ENCODE measurements around the gene THPO.
"Not testable (repeated sequence)": the region's sequence is repeated elsewhere in the genome, so short reads cannot be mapped to it uniquely, and the experiment has no call there.

THPO gene

GRCh38 chr3:184343200-184343876 lies 34.7 kb downstream of the THPO start:
- DNase-seq (ENCODE audit: low spot score), result no peak
- ChIA-PET POLR2A (ENCODE audit: low non-redundant PET) (interaction anchor here (0.6 to 0.7 kb wide), 2 partner anchors 15 to 38 kb away, joined by 6 to 7 read pairs; no protein-coding TSS in a partner anchor), CTCF (interaction anchor here (1.1 kb wide), 1 partner anchor 10 kb away, joined by 4 read pairs; no protein-coding TSS in a partner anchor)
- H3K27ac ChIP-seq, result peak overlapping the region; percentile 69
- no peak for TF ChIP-seq CTCF (conservative IDR thresholded peaks at IDR 0.05; ENCODE audit: low read depth)

DNA sequence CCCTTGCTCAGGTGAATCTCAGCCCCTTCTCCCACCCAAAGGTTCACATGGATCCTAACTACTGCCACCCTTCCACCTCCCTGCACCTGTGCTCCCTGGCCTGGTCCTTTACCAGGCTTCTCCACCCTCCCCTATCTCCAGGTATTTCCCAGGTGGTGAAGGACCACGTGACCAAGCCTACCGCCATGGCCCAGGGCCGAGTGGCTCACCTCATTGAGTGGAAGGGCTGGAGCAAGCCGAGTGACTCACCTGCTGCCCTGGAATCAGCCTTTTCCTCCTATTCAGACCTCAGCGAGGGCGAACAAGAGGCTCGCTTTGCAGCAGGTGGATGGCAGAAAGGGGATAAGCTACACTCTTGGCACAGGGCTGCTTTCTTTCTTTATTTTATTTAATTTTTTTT lies 36.1 kb downstream of the THPO start:
- POLR2A ChIA-PET (ENCODE audit: low non-redundant PET), result interaction anchor here (0.6 kb wide), 1 partner anchor 21 kb away, joined by 3 read pairs; no protein-coding TSS in a partner anchor
- no peak for TF ChIP-seq CTCF (conservative IDR thresholded peaks at IDR 0.05; ENCODE audit: low read depth)
- CTCF ChIA-PET, result no interaction called here
- H3K27ac ChIP-seq, result peak overlapping the region; percentile 69
- DNase-seq (ENCODE audit: low spot score), result peak; percentile 92

DNA sequence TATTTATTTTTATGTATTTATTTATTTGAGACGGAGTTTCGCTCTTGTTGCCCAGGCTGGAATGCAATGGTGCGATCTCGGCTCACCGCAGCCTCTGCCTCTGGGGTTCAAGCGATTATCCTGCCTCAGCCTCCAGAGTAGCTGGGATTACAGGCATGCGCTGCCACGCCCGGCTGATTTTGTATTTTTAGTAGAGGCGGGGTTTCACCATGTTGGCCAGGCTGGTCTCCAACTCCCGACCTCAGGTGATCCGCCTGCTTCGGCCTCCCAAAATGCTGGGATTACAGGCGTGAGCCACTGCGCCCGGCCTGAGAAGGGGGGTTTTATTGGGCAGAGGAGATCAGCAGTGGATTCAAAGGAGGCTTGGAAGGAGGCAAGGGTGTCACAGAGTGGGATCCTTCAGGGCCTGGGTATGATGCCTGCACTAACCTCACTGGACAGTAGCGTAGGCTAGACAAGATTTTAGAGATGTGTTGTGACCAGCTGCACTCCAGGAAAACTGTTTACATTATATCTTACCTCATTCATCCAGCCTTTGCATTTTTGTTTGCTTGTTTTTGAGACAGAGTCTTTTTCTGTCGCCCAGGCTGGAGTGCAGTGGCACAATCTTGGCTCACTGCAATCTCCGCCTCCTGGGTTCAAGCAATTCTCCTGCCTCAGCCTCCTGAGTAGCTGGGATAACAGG lies 38.4 kb downstream of the THPO start:
- CTCF ChIA-PET, result interaction anchor here (0.7 to 0.9 kb wide), 2 partner anchors 12 to 14 kb away, joined by 3 to 4 read pairs; no protein-coding TSS in a partner anchor
- DNase-seq (ENCODE audit: low spot score); POLR2A ChIA-PET (ENCODE audit: low non-redundant PET): not testable (repeated sequence)
- peak overlapping the region; percentile 94 for H3K27ac ChIP-seq

DNA sequence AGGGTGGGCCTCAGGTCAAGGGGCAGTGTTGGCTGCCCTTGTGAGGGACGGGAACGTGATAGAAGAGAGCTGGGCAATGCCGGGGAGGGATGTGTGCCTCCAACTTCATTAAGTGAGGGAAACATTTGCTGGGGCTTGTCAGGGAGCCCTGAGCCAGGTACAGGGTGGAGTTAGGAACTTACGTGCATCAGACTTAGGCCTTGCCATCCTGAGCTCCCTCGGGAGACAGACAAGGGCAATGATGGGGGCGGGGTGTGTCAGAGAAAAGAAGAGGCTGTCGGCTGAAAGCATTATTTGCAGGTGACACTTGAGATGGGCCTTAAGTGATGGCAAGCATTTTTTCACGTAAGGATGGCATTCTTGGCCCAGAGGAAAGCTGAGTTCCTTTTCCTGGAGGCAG lies 39.0 kb downstream of the THPO start:
- DNase-seq (ENCODE audit: low spot score), result no peak
- POLR2A ChIA-PET (ENCODE audit: low non-redundant PET), result no interaction called here
- CTCF ChIA-PET, result interaction anchor here (0.7 to 1.3 kb wide), 4 partner anchors 12 to 19 kb away, joined by 3 to 4 read pairs (median 4); no protein-coding TSS in a partner anchor
- H3K27ac ChIP-seq, result peak overlapping the region; percentile 94
- TF ChIP-seq CTCF (conservative IDR thresholded peaks at IDR 0.05; ENCODE audit: low read depth), result no peak

DNA sequence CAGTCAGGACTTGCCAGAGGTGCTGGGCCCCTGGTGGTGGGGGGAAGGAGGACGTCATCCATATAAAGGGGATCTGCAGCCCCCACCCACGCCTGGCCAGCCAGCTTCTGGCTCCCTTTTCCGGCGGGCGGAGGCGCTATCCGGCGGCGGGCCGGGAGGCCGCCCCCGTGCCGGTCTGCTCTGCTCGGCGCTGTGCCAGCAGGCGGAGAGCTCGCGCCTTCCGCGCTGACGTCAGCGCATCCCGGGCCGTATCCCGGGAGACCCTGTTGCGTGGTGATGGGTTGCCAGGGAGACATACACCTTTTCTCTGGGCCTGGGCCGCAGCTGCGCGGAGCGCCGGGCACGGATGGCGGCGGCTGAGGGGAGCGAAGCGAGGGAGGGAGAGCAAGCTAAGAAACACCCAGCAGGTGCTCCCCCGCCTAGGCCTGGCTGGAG lies 39.5 kb downstream of the THPO start:
- H3K27ac ChIP-seq, result peak overlapping the region; percentile 94
- no peak for DNase-seq (ENCODE audit: low spot score)
- TF ChIP-seq CTCF (conservative IDR thresholded peaks at IDR 0.05; ENCODE audit: low read depth), result no peak
- POLR2A ChIA-PET (ENCODE audit: low non-redundant PET), result no interaction called here
- CTCF ChIA-PET, result interaction anchor here (0.6 to 1.3 kb wide), 4 partner anchors 17 to 245 kb away, joined by 3 to 4 read pairs (median 3); no protein-coding TSS in a partner anchor

GRCh38 chr3:184337981-184338380 lies 40.0 kb downstream of the THPO start:
- ChIA-PET POLR2A (ENCODE audit: low non-redundant PET) (no interaction called here), CTCF (interaction anchor here (0.6 to 1.3 kb wide), 3 partner anchors 17 to 246 kb away, joined by 3 read pairs; no protein-coding TSS in a partner anchor)
- TF ChIP-seq CTCF (conservative IDR thresholded peaks at IDR 0.05; ENCODE audit: low read depth), result no peak
- H3K27ac ChIP-seq, result peak overlapping the region; percentile 94
- DNase-seq (ENCODE audit: low spot score), result no peak

Data from RWPE1 (cell line).